HG02852 (cell line): Measurements from ENCODE around the gene ADCY5.

Experiments used
- ATAC-seq: cut with Tn5 transposase; IDR thresholded peaks from one replicate; pipeline ENCODE4 v1.9.1; 2021; ENCODE audit warnings: mild to moderate bottlenecking, moderate library complexity; ENCODE audit not compliant: unreplicated experiment

Gene ADCY5

GRCh38 chr3:123459862-123460261 lies 11.0 kb upstream of the ADCY5 start:
- no peak for ATAC-seq

- ATAC-seq, result no peak
Measured at GRCh38 chr3:123458255-123458654, 9.4 kb upstream of the ADCY5 start.

- no peak for ATAC-seq
Measured at GRCh38 chr3:123457841-123458240, 9.0 kb upstream of the ADCY5 start.

GRCh38 chr3:123453675-123454074 lies 4.8 kb upstream of the ADCY5 start:
- no peak for ATAC-seq

GRCh38 chr3:123451186-123451585 lies 2.3 kb upstream of the ADCY5 start:
- ATAC-seq, result no peak

GRCh38 chr3:123449997-123450604 lies 1.2 kb upstream of the ADCY5 start:
- no peak for ATAC-seq

GRCh38 chr3:123449102-123449996 lies 459 bp upstream of the ADCY5 start:
- ATAC-seq, result no peak

GRCh38 chr3:123447749-123448517 lies 957 bp downstream of the ADCY5 start:
- no peak for ATAC-seq

GRCh38 chr3:123447416-123447748 lies 1.5 kb downstream of the ADCY5 start:
- no peak for ATAC-seq

- no peak for ATAC-seq
Measured at GRCh38 chr3:123446610-123447109, 2.2 kb downstream of the ADCY5 start.

- ATAC-seq, result no peak
Measured at GRCh38 chr3:123446210-123446609, 2.7 kb downstream of the ADCY5 start.

- no peak for ATAC-seq
Measured at GRCh38 chr3:123445702-123446101, 3.2 kb downstream of the ADCY5 start.

GRCh38 chr3:123444744-123445143 lies 4.1 kb downstream of the ADCY5 start:
- ATAC-seq, result no peak

GRCh38 chr3:123444023-123444422 lies 4.9 kb downstream of the ADCY5 start:
- ATAC-seq, result no peak

GRCh38 chr3:123442908-123443307 lies 6.0 kb downstream of the ADCY5 start:
- no peak for ATAC-seq

- no peak for ATAC-seq
Measured at GRCh38 chr3:123442125-123442524, 6.8 kb downstream of the ADCY5 start.

GRCh38 chr3:123439806-123440580 lies 8.9 kb downstream of the ADCY5 start:
- ATAC-seq, result no peak

GRCh38 chr3:123432832-123433523 lies 15.9 kb downstream of the ADCY5 start:
- ATAC-seq, result no peak

GRCh38 chr3:123431658-123432324 lies 17.1 kb downstream of the ADCY5 start:
- no peak for ATAC-seq
